HepG2 (cell line): ENCODE results near the gene OPALIN. TPM values are rescaled to one million over a fixed set of nuclear protein-coding genes. Genes with fewer than 3 reads are reported as not detected.

Experiments
- ATAC-seq: fragments of 200-7000 bp; cut with Tn5 transposase; 3 replicates; pipeline ENCODE4 v1.9.1; 2020; ENCODE audit warnings: mild to moderate bottlenecking, moderate library complexity
- BruUV-seq: library from RNA; stranded (reverse); fragments of 400-500 nt; replicated peaks from 2 replicates; lab custom pipeline; 2021; lab: Mats Ljungman, UMichigan
- CTCF ChIA-PET: fragments of 300-600 bp; formaldehyde crosslinking; extraction: SDS; loops from one replicate; lab custom pipeline; 2021; ENCODE audit warnings: low total read pairs, inconsistent platforms, low intra/inter-chr PET ratio; lab: Yijun Ruan, JAX
- POLR2A ChIA-PET: fragments of 350-600 bp; sonication (Branson Sonifier 250); formaldehyde crosslinking; loops from one replicate; lab custom pipeline; 2020; ENCODE audit warnings: antibody characterized with exemption, inconsistent platforms; lab: Yijun Ruan, JAX
- DNase-seq: peaks from one replicate; pipeline ENCODE4 v3.0.0-alpha.2; 2015; ENCODE audit warnings: low spot score
- FAIRE-seq: peaks from 3 replicates; lab custom pipeline; 2011; peaks lifted over from hg19 to GRCh38; lab: Jason Lieb, UNC
- H2AFZ ChIP-seq: one replicate; pipeline ENCODE4 v1.6.1; 2011; ENCODE audit warnings: low read length, inconsistent platforms
- H3K27ac ChIP-seq: fragments of 300-600 bp; 3 replicates; pipeline ENCODE4 v1.8.0; 2011; ENCODE audit warnings: mixed run types, mild to moderate bottlenecking, mixed read lengths, low read length, inconsistent platforms; ENCODE audit not compliant: insufficient read depth; ENCODE audit errors: extremely low read length
- H3K27me3 ChIP-seq, 2 experiments: fragments of 200-600 bp in 1 of 2; 2 replicates in 1 of 2; 3 replicates in 1 of 2; pipeline versions ENCODE4 v1.6.0 to v1.8.0; 2011; ENCODE audit warnings: low read length in 2 of 2, mild to moderate bottlenecking in 2 of 2, moderate library complexity in 2 of 2, inconsistent platforms in 1 of 2; ENCODE audit not compliant: insufficient read depth in 2 of 2, control insufficient read depth in 1 of 2
- H3K36me3 ChIP-seq, 2 experiments: fragments of 200-600 bp in 1 of 2; replicated peaks in 1 of 2; 2 replicates in 1 of 2; 3 replicates in 1 of 2; pipeline versions ENCODE4 v1.5.1 to v1.8.0; 2011; ENCODE audit warnings: low read length in 2 of 2, inconsistent platforms in 1 of 2; ENCODE audit not compliant: insufficient read depth in 2 of 2, control insufficient read depth in 1 of 2
- H3K4me1 ChIP-seq: 2 replicates; pipeline ENCODE4 v1.5.1; 2012; ENCODE audit warnings: low read length, inconsistent platforms; ENCODE audit not compliant: insufficient read depth
- H3K4me2 ChIP-seq: 2 replicates; pipeline ENCODE4 v1.6.0; 2011; ENCODE audit warnings: low read depth, low read length, inconsistent platforms
- H3K4me3 ChIP-seq, 3 experiments: fragments of 200-600 bp in 1 of 3; sonication (generic), shearing (Covaris generic) in 1 of 3; replicated peaks in 1 of 3; 2 replicates each; pipeline ENCODE4 v1.5.1; 2011 to 2016; ENCODE audit warnings: low read length in 3 of 3, inconsistent platforms in 2 of 3, low read depth in 2 of 3, mild to moderate bottlenecking in 2 of 3, control low read depth in 1 of 3, mixed read lengths in 1 of 3; ENCODE audit not compliant: insufficient read depth in 1 of 3
- H3K79me2 ChIP-seq: one replicate; pipeline ENCODE4 v1.6.1; 2011; ENCODE audit warnings: low read length, inconsistent platforms; ENCODE audit not compliant: insufficient read depth
- H3K9ac ChIP-seq: 2 replicates; pipeline ENCODE4 v1.6.0; 2011; ENCODE audit warnings: mild to moderate bottlenecking, low read depth, low read length, inconsistent platforms; ENCODE audit not compliant: insufficient read depth
- H3K9me3 ChIP-seq: 2 replicates; pipeline ENCODE4 v1.5.1; 2012; ENCODE audit warnings: mild to moderate bottlenecking, low read length
- H4K20me1 ChIP-seq: 2 replicates; pipeline ENCODE4 v1.6.0; 2011; ENCODE audit warnings: inconsistent platforms, mild to moderate bottlenecking, low read length, moderate library complexity; ENCODE audit not compliant: insufficient read depth
- AKNA ChIP-seq: sonication (generic); formaldehyde crosslinking; IDR thresholded peaks from 2 replicates; pipeline ENCODE4 v1.4.0; 2020; ENCODE audit warnings: missing genetic modification reagents, borderline replicate concordance
- GATA4 ChIP-seq: sonication (generic); IDR thresholded peaks from 2 replicates; pipeline ENCODE4 v1.6.1; 2016; ENCODE audit warnings: antibody characterized with exemption, low read depth, borderline replicate concordance
- SMYD3 ChIP-seq: sonication (generic); formaldehyde crosslinking; IDR thresholded peaks from 2 replicates; pipeline ENCODE4 v1.8.1; 2023; ENCODE audit warnings: mild to moderate bottlenecking, missing genetic modification reagents
- ZNF121 ChIP-seq: sonication (generic); formaldehyde crosslinking; IDR thresholded peaks from 2 replicates; pipeline ENCODE4 v1.5.0; 2020; ENCODE audit warnings: mild to moderate bottlenecking, missing genetic modification reagents
- ZNF17 ChIP-seq: sonication (generic); formaldehyde crosslinking; IDR thresholded peaks from 2 replicates; pipeline ENCODE4 v1.5.0; 2020; ENCODE audit warnings: mild to moderate bottlenecking, missing genetic modification reagents
- ZNF709 ChIP-seq: sonication (generic); formaldehyde crosslinking; IDR thresholded peaks from 2 replicates; pipeline ENCODE4 v1.5.0; 2020; ENCODE audit warnings: mild to moderate bottlenecking, missing genetic modification reagents
- WGBS: methylation state at CpG from one replicate; pipeline ENCODE4 v1.1.6; 2017; ENCODE audit warnings: low lambda C conversion rate; 5-methylcytosine and 5-hydroxymethylcytosine counted together
- in situ Hi-C: cut with HindIII; loops from 2 replicates; pipeline ENCODE4 v1.10.0; 2017; ENCODE audit warnings: low pct_unique_long_range_greater_than_20kb; ENCODE audit not compliant: extremely low pct_ligation_motif_present
- intact Hi-C: fragments of 100-400 bp; cut with micrococcal nuclease; formaldehyde crosslinking; loops from one replicate; pipeline ENCODE4 v1.10.0; 2022; ENCODE audit not compliant: unreplicated experiment
- polyA plus RNA-seq, 8 experiments: library from polyadenylated mRNA; depleted of rRNA in 3 of 8; stranded (reverse) in 7 of 8; unstranded in 1 of 8; fragments of >200 nt; fragmentation: Illumina TruSeq in 4 of 8; extraction: Trizol in 4 of 8; gene quantifications; 2 replicates each; pipeline versions ENCODE4 v1.2.1 to v1.2.3, GENCODE V29; 2011 to 2016; ENCODE audit warnings: low read depth in 4 of 8, missing spikeins in 1 of 8, mixed read lengths in 1 of 8; ENCODE audit not compliant: insufficient read depth in 1 of 8
- total RNA-seq, 5 experiments: library from RNA; depleted of rRNA; stranded (reverse); fragments of >200 nt; fragmentation: Illumina TruSeq; extraction: Trizol; gene quantifications; 2 replicates each; pipeline ENCODE4 v1.2.3, GENCODE V29; 2016; ENCODE audit warnings: low read depth in 1 of 5

The OPALIN gene
- total and polyA plus RNA-seq, 2 of the 13 experiments (the other 11 are each of a cell fraction or from before 2014, with no cell fraction given) = not detected

- Histone ChIP-seq H3K79me2 (no peaks in the 10 kb centered on the region), H3K27me3 (peaks cover 3 to 66% of the 10 kb centered on the region in 2 experiments), H3K9me3 (no peaks in the 10 kb centered on the region), H3K36me3 (no peaks in the 10 kb centered on the region), H3K27ac (no peak overlapping the region), H3K4me3 (no peak overlapping the region), H3K4me1 (no peaks in the 10 kb centered on the region), H2AFZ (no peak overlapping the region), H3K9ac (no peak overlapping the region), H4K20me1 (no peaks in the 10 kb centered on the region), H3K4me2 (no peak overlapping the region)
- no peak for FAIRE-seq
- ATAC-seq = no peak
- BruUV-seq = no TSS peak
- DNase-seq = no peak
- ChIA-PET POLR2A (no interaction called here), CTCF (no interaction called here)
- 0% methylated on average over 3 of the region's 3 CpGs for WGBS
- TF ChIP-seq GATA4 (no peak), ZNF17 (CRISPR knock-in tag) (no peak), ZNF709 (no peak), ZNF121 (no peak), AKNA (CRISPR knock-in tag) (no peak), SMYD3 (CRISPR knock-in tag) (no peak)
- in situ Hi-C loops = no loop called here
- intact Hi-C loops = no loop called here
Observed at GRCh38 chr10:96400465-96400864, 41.7 kb upstream of the OPALIN start.
